ENCODE data around the gene DYNLT2.

DNA sequence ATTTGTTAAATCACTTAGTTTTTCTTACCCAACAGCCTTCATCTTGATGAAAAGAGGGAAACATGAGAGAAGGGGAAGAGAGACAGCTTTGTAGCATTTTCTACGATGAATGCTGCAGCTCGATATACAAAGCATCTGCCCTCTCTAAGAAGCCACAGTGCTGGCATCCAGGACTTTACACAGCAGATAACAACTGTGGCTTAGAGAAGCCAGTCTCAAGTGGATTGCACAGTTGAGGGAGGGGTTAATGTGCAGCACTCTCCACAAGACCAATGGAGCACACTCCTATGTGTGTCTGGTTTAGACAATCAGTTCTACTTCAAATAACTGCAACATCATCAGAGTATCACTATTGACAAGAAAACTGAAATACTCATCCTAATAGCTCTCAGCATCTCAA lies 43.6 kb downstream of the DYNLT2 start:
- TF ChIP-seq, protein P1, sequence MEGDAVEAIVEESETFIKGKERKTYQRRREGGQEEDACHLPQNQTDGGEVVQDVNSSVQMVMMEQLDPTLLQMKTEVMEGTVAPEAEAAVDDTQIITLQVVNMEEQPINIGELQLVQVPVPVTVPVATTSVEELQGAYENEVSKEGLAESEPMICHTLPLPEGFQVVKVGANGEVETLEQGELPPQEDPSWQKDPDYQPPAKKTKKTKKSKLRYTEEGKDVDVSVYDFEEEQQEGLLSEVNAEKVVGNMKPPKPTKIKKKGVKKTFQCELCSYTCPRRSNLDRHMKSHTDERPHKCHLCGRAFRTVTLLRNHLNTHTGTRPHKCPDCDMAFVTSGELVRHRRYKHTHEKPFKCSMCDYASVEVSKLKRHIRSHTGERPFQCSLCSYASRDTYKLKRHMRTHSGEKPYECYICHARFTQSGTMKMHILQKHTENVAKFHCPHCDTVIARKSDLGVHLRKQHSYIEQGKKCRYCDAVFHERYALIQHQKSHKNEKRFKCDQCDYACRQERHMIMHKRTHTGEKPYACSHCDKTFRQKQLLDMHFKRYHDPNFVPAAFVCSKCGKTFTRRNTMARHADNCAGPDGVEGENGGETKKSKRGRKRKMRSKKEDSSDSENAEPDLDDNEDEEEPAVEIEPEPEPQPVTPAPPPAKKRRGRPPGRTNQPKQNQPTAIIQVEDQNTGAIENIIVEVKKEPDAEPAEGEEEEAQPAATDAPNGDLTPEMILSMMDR (IDR thresholded peaks at IDR 0.05): no peak
- TF ChIP-seq POLR2A (IDR thresholded peaks at IDR 0.05): no peak
- TF ChIP-seq POLR2AphosphoS5 (IDR thresholded peaks at IDR 0.05): no peak
